TTC549 (cell line): ENCODE results near the gene COL4A2.
"Not testable (repeated sequence)": the region's sequence is repeated elsewhere in the genome, so short reads cannot be mapped to it uniquely, and the experiment has no call there.

Source experiments
- FAIRE-seq: peaks from 2 replicates; lab custom pipeline; 2012; peaks lifted over from hg19 to GRCh38; lab: Jason Lieb, UNC

COL4A2 gene

GRCh38 chr13:110477706-110478245, 170.7 kb downstream of the COL4A2 start:
- no peak for FAIRE-seq

GRCh38 chr13:110478405-110479214, 171.5 kb downstream of the COL4A2 start:
- no peak for FAIRE-seq

GRCh38 chr13:110479215-110479545, 172.1 kb downstream of the COL4A2 start:
- FAIRE-seq: no peak

- FAIRE-seq: no peak
These were observed 172.6 kb downstream of the COL4A2 start for GRCh38 chr13:110479648-110480047.

GRCh38 chr13:110480161-110480560, 173.1 kb downstream of the COL4A2 start:
- FAIRE-seq: no peak

GRCh38 chr13:110483386-110483968, 176.4 kb downstream of the COL4A2 start:
- FAIRE-seq: no peak

- no peak for FAIRE-seq
These were observed 177.4 kb downstream of the COL4A2 start for GRCh38 chr13:110484290-110485048.

- FAIRE-seq: no peak
These were observed 178.5 kb downstream of the COL4A2 start for GRCh38 chr13:110485604-110486003.

- FAIRE-seq: no peak
These were observed 179.1 kb downstream of the COL4A2 start for GRCh38 chr13:110486061-110486715.

GRCh38 chr13:110486880-110487279, 179.8 kb downstream of the COL4A2 start:
- not testable (repeated sequence) for FAIRE-seq

GRCh38 chr13:110490009-110490770, 183.1 kb downstream of the COL4A2 start:
- FAIRE-seq: no peak

- no peak for FAIRE-seq
These were observed 185.0 kb downstream of the COL4A2 start for GRCh38 chr13:110491869-110492678.

GRCh38 chr13:110492679-110493593, 185.9 kb downstream of the COL4A2 start:
- no peak for FAIRE-seq

GRCh38 chr13:110493613-110494012, 186.5 kb downstream of the COL4A2 start:
- FAIRE-seq: no peak

- no peak for FAIRE-seq
These were observed 188.3 kb downstream of the COL4A2 start for GRCh38 chr13:110495376-110495775.

- no peak for FAIRE-seq
These were observed 188.8 kb downstream of the COL4A2 start for GRCh38 chr13:110495881-110496280.

GRCh38 chr13:110496281-110496680, 189.2 kb downstream of the COL4A2 start:
- FAIRE-seq: no peak

- no peak for FAIRE-seq
These were observed 189.9 kb downstream of the COL4A2 start for GRCh38 chr13:110497003-110497402.

- FAIRE-seq: not testable (repeated sequence)
These were observed 190.8 kb downstream of the COL4A2 start for GRCh38 chr13:110497896-110498295.

- FAIRE-seq: no peak
These were observed 191.2 kb downstream of the COL4A2 start for GRCh38 chr13:110498327-110498726.
